Endothelial cell of coronary artery (primary cell): Measurements from ENCODE around the gene COL4A5. TPM values are rescaled to one million over a fixed set of nuclear protein-coding genes. Genes with fewer than 3 reads are reported as not detected.

Experiments used
- total RNA-seq: library from RNA; depleted of rRNA; stranded (reverse); fragments of >200 nt; gene quantifications from 2 replicates; pipeline ENCODE4 v1.2.3, GENCODE V29; 2014

Gene COL4A5
- 34.1 and 85.2 TPM in 2 replicates for total RNA-seq

GRCh38 chrX:108439426-108439942 is at the start of gene COL4A5:
Gene COL4A5, plus strand, starts transcription at chrX:108439838. Its CDS starts 288 bp downstream, at chrX:108440126.

GRCh38 chrX:108438110-108438623 is 1.5 kb upstream of the COL4A5 start, which contains the start of gene COL4A6:
Gene COL4A6, minus strand, starts transcription at chrX:108438422. Its CDS starts 226 bp downstream, at chrX:108438196.

DNA sequence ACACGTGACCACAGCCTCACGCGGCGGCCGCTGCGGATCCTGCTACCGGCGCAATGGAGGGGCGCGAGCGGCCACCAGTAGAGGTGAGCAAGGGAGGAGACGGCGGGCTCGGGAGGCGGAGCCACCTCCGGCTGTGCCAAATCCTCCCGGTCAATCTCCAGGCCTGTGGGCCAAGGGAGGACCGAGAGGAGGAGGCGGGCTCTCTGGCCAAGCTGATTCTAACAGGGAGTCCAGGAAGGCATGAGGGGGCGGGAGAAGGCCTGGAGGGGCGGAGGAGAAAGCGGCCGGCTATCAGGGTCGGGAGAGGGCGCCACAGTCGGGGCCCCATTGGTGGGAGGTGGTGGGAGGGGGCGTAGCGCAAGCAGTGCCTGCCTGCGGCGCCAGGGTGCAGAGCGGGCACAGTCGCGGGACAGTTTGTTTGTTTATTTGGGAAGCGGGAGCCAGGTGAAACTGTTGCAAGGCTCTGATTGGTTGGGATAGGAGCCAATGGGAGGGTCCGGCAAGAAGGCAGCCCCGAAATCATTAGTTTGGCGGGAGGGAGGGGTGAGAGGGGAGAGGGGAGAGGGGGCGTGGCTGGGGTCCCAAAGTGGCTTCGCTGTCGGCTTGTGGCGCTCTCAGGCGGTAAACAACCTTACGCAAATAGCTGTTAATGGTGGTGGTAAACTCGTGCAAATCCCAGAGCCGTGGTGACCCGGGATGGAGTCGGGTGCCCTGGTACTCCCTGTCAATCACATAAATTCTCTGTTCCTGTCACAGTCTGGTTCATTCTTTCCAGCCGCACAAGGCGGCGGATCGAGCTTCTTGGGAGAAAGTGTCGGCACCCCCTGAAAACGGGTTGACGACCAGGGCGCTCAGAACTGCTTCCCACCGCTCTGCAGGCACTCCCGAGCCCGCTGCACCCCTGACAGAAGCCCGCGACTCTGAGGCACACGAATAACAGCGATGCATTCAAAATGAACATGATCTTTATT is 297.2 kb downstream of the COL4A5 start, which contains the start of gene IRS4:
TSS of gene IRS4 (minus strand) at position 55 of the 971 bp plus-strand sequence.

Other genes starting within 250 kb of the COL4A5 start
- 3.5 and 10.0 TPM in 2 replicates for gene COL4A6, start 1.4 kb upstream of the COL4A5 start, total RNA-seq